Endothelial cell of umbilical vein (primary cell): ENCODE results near the gene PLEKHH1. TPM values are rescaled to one million over a fixed set of nuclear protein-coding genes. Genes with fewer than 3 reads are reported as not detected.

Experiments
- BruUV-seq: library from RNA; stranded (reverse); fragments of 400-500 nt; replicated peaks from 2 replicates; lab custom pipeline; 2021; lab: Mats Ljungman, UMichigan
- CTCF ChIA-PET: fragments of 300-600, 350-600 bp; sonication (Branson Sonifier 250); formaldehyde crosslinking; loops from one replicate; lab custom pipeline; 2021; ENCODE audit warnings: antibody characterized with exemption, inconsistent platforms; lab: Charles Lee
- POLR2A ChIA-PET: fragments of 300-600, 350-600 bp; sonication (Branson Sonifier 250); formaldehyde crosslinking; loops from one replicate; lab custom pipeline; 2021; ENCODE audit warnings: antibody characterized with exemption, inconsistent platforms; lab: Charles Lee
- DNase-seq: peaks from one replicate; pipeline ENCODE4 v3.0.0-alpha.2; 2011; ENCODE audit warnings: low read depth, low spot score
- FAIRE-seq: peaks from 2 replicates; lab custom pipeline; 2011; peaks lifted over from hg19 to GRCh38; lab: Jason Lieb, UNC
- H2AFZ ChIP-seq: 2 replicates; pipeline ENCODE4 v1.6.0; 2012; ENCODE audit warnings: low read depth, low read length, control low read depth, inconsistent platforms
- H3K27ac ChIP-seq: 2 replicates; pipeline ENCODE4 v1.5.1; 2011; ENCODE audit warnings: low read depth, mild to moderate bottlenecking, control low read depth, low read length, moderate library complexity; ENCODE audit not compliant: insufficient read depth
- H3K27me3 ChIP-seq, 2 experiments: 2 replicates each; pipeline versions ENCODE4 v1.6.0 to v1.6.1; 2011; ENCODE audit warnings: low read length in 2 of 2, mixed read lengths in 1 of 2; ENCODE audit not compliant: control insufficient read depth in 2 of 2, insufficient read depth in 2 of 2
- H3K36me3 ChIP-seq, 2 experiments: 2 replicates in 1 of 2; 3 replicates in 1 of 2; pipeline ENCODE4 v1.5.1; 2011; ENCODE audit warnings: low read length in 2 of 2, mild to moderate bottlenecking in 1 of 2, moderate library complexity in 1 of 2; ENCODE audit not compliant: control insufficient read depth in 2 of 2, insufficient read depth in 2 of 2; ENCODE audit errors: extremely low read depth in 1 of 2
- H3K4me1 ChIP-seq: 3 replicates; pipeline ENCODE4 v1.5.1; 2011; ENCODE audit warnings: mild to moderate bottlenecking, low read length; ENCODE audit not compliant: control insufficient read depth, insufficient read depth; ENCODE audit errors: extremely low read depth
- H3K4me2 ChIP-seq: 2 replicates; pipeline ENCODE4 v1.6.1; 2011; ENCODE audit warnings: low read length, control low read depth, mixed read lengths; ENCODE audit not compliant: insufficient read depth
- H3K4me3 ChIP-seq, 3 experiments: fragments of 200-600 bp in 1 of 3; sonication (generic), shearing (Covaris generic) in 1 of 3; replicated peaks in 1 of 3; 2 replicates each; pipeline ENCODE4 v1.5.1; 2011 to 2016; ENCODE audit warnings: control low read depth in 3 of 3, low read length in 3 of 3, mild to moderate bottlenecking in 2 of 3, inconsistent platforms in 1 of 3, low read depth in 1 of 3, moderate library complexity in 1 of 3; ENCODE audit not compliant: insufficient read depth in 1 of 3
- H3K79me2 ChIP-seq: 2 replicates; pipeline ENCODE4 v1.6.0; 2012; ENCODE audit warnings: low read length, inconsistent platforms; ENCODE audit not compliant: control insufficient read depth, insufficient read depth
- H3K9ac ChIP-seq: replicated peaks from 2 replicates; pipeline ENCODE3; 2011; ENCODE audit warnings: low read length, control low read depth; ENCODE audit not compliant: insufficient read depth; ENCODE audit errors: extremely low read depth
- H3K9me1 ChIP-seq: replicated peaks from 3 replicates; pipeline ENCODE4 v1.6.0; 2011; ENCODE audit warnings: mild to moderate bottlenecking, low read length; ENCODE audit not compliant: control insufficient read depth, insufficient read depth; ENCODE audit errors: extremely low read depth
- H3K9me3 ChIP-seq: replicated peaks from 2 replicates; pipeline ENCODE4 v1.5.1; 2012; ENCODE audit warnings: low read length, inconsistent platforms; ENCODE audit not compliant: control insufficient read depth, insufficient read depth
- H4K20me1 ChIP-seq: replicated peaks from 2 replicates; pipeline ENCODE3; 2011; ENCODE audit warnings: mild to moderate bottlenecking, low read length; ENCODE audit not compliant: control insufficient read depth, insufficient read depth; ENCODE audit errors: extremely low read depth
- EZH2 ChIP-seq: IDR thresholded peaks from 2 replicates; pipeline ENCODE4 v1.6.1; 2012; ENCODE audit warnings: borderline replicate concordance, low read depth, mild to moderate bottlenecking, moderate library complexity, low read length, inconsistent platforms; ENCODE audit not compliant: severe bottlenecking
- FOS ChIP-seq: IDR thresholded peaks from 2 replicates; pipeline ENCODE4 v1.6.1; 2011; ENCODE audit warnings: mild to moderate bottlenecking, low read length, moderate library complexity, borderline replicate concordance; ENCODE audit not compliant: insufficient read depth
- GATA2 ChIP-seq: IDR thresholded peaks from 2 replicates; pipeline ENCODE4 v1.7.0; 2011; ENCODE audit warnings: low read depth, mild to moderate bottlenecking, moderate library complexity, mixed read lengths, low read length; ENCODE audit not compliant: insufficient read length, insufficient read depth
- JUN ChIP-seq: IDR thresholded peaks from 2 replicates; pipeline ENCODE4 v1.6.1; 2011; ENCODE audit warnings: borderline replicate concordance, low read depth; ENCODE audit not compliant: insufficient read length, insufficient read depth
- MYC ChIP-seq: IDR thresholded peaks from one replicate; pipeline ENCODE4 v1.6.1; 2011; ENCODE audit warnings: mild to moderate bottlenecking, low read depth, low read length
- POLR2A ChIP-seq: IDR thresholded peaks from 2 replicates; pipeline ENCODE4 v1.6.1; 2012; ENCODE audit warnings: low read depth, mild to moderate bottlenecking, control low read depth, low read length
- POLR2AphosphoS5 ChIP-seq: IDR thresholded peaks from 2 replicates; pipeline ENCODE4 v1.6.1; 2012; ENCODE audit warnings: low read depth, mild to moderate bottlenecking, control low read depth, low read length, moderate library complexity; ENCODE audit not compliant: insufficient read depth
- dilution Hi-C: fragments of 300-500 bp; cut with MboI; formaldehyde crosslinking; loops from one replicate; pipeline ENCODE4 v1.15.0; 2019; ENCODE audit warnings: low sequenced_read_pairs; ENCODE audit not compliant: extremely low pct_ligation_motif_present
- intact Hi-C: fragments of 100-400 bp; cut with micrococcal nuclease; formaldehyde crosslinking; loops from one replicate; pipeline ENCODE4 v1.10.0; 2022
- polyA plus RNA-seq, 4 experiments: library from polyadenylated mRNA; depleted of rRNA in 3 of 4; stranded (reverse) in 3 of 4; unstranded in 1 of 4; fragments of >200 nt; gene quantifications; 2 replicates each; pipeline versions ENCODE4 v1.2.1 to v1.2.3, GENCODE V29; 2011 to 2012; ENCODE audit warnings: missing spikeins in 1 of 4
- total RNA-seq: library from RNA; stranded (reverse); gene quantifications from 2 replicates; pipeline ENCODE4 v1.2.3, GENCODE V29; 2021
- TF ChIP-seq, protein P1 (sequence below), 2 donors: IDR thresholded peaks; 1 replicate in 1 of 2; 2 replicates in 1 of 2; pipeline ENCODE4 v1.5.1; 2011; ENCODE audit warnings: low read length in 2 of 2, mild to moderate bottlenecking in 2 of 2, moderate library complexity in 2 of 2, control low read depth in 1 of 2, inconsistent platforms in 1 of 2, low read depth in 1 of 2; ENCODE audit not compliant: insufficient read depth in 1 of 2; ENCODE audit errors: extremely low read depth in 1 of 2
- TF ChIP-seq, protein P2 (sequence below): IDR thresholded peaks from 2 replicates; pipeline ENCODE4 v1.6.1; 2011; ENCODE audit not compliant: insufficient read depth, insufficient read length

The PLEKHH1 gene
- total and polyA plus RNA-seq, 2 donors (not counting 3 experiments of a cell fraction or from before 2014, with no cell fraction given) = 0.17 to 0.71 TPM

DNA sequence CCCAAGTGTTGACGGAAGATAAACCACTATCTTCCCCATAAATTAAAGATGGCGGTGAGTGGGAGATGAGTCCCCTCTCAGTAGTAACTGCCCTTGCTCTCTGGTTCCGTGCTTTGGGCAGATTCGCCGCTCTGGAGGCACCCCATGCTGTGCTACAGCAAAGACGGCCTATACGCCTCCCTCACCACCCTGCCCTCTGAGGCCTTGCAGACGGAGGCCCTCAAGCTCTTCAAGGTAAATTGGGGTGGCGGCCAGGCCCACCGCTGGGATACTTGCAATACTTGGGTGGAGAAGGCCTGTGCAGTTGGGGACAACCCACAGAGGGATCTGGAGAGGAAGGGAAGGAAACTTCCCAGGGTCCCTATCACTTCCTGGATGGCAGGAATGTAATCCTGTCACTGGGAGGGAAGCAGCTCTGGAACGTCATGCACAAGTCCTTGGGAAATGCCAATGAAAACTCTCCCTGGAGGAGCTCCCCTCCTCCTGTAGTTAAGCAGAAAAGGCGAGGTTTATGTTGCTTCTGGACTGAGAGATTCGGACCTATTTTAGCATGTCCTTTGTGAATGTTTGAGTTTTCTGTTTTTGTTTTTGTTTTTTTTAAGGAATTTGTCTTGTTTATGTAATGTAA lies 44.2 kb downstream of the PLEKHH1 start:
- DNase-seq (no peak), FAIRE-seq (no peak)
- no peaks in the 10 kb centered on the region for H3K79me2 ChIP-seq
- H4K20me1 ChIP-seq = no peaks in the 10 kb centered on the region
- no peak for TF ChIP-seq GATA2
- no peak overlapping the region for H3K4me2 ChIP-seq
- no peaks in the 10 kb centered on the region for H3K36me3 ChIP-seq
- BruUV-seq = no TSS peak
- H2AFZ ChIP-seq = no peak overlapping the region
- peaks cover 0 to 3% of the 10 kb centered on the region in 2 experiments for H3K27me3 ChIP-seq
- H3K27ac ChIP-seq = no peak overlapping the region
- ChIA-PET CTCF (interaction anchor here (1.0 to 4.3 kb wide), 9 partner anchors 14 to 152 kb away, joined by 3 to 33 read pairs (median 4); partner anchors contain the start of gene PIGH), POLR2A (no interaction called here)
- intact Hi-C loops (no loop called here), dilution Hi-C loops (no loop called here)
- H3K9ac ChIP-seq = no peak overlapping the region
- H3K4me1 ChIP-seq = no peaks in the 10 kb centered on the region
- H3K9me3 ChIP-seq = no peaks in the 10 kb centered on the region
- no peak overlapping the region for H3K4me3 ChIP-seq
- H3K9me1 ChIP-seq = no peaks in the 10 kb centered on the region

DNA sequence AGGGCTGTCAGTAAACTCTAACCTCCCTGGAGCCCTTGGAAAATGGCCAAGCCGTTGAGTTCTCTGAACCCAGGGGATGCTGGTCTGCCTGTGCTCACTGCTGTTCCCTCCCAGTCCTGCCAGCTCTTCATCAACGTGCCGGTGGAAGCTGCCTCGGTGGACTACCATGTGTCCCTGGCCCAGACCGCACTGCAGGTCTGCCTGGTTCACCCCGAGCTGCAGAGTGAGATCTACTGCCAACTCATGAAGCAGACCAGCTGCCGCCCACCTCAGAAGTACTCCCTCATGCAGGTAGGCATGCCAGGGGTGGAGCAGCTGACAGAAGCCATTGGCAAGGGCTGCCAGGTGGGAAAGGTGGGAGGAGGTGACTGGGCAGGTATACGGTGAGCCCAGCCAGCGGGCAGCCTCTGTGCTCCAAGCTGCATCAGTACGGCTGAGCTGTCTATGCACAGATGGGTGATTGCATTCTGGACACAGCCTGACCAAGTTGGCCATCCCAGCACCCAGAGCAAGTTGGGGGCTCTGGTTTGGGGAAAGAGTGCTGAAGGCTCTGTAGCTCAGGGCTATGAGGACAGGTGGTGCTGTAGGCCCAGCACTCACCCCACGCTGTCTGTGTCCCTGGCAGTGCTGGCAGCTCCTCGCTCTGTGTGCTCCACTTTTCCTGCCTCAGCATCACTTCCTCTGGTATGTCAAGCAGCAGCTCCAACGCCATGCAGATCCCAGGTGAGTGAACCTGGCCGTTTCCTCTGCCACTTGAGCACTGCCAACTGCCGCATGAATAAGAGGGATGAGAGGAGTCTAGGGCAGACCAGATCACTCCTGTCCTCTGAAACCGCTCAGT lies 45.0 kb downstream of the PLEKHH1 start:
- dilution Hi-C loops = no loop called here
- Histone ChIP-seq H3K4me2 (no peak overlapping the region), H3K9ac (no peak overlapping the region), H3K4me1 (no peaks in the 10 kb centered on the region), H3K9me1 (no peaks in the 10 kb centered on the region), H2AFZ (no peak overlapping the region), H3K9me3 (no peaks in the 10 kb centered on the region), H3K27ac (no peak overlapping the region), H3K27me3 (peaks cover 0 to 3% of the 10 kb centered on the region in 2 experiments), H3K4me3 (no peak overlapping the region), H3K79me2 (no peaks in the 10 kb centered on the region), H3K36me3 (no peaks in the 10 kb centered on the region), H4K20me1 (no peaks in the 10 kb centered on the region)
- ChIA-PET POLR2A (no interaction called here), CTCF (interaction anchor here (1.1 to 13.7 kb wide), 7 partner anchors 7 to 151 kb away, joined by 3 to 394 read pairs (median 33); partner anchors contain the start of gene RDH12)
- TF ChIP-seq FOS = no peak
- TF ChIP-seq JUN = no peak
- no peak for TF ChIP-seq POLR2AphosphoS5
- TF ChIP-seq, protein P1, sequence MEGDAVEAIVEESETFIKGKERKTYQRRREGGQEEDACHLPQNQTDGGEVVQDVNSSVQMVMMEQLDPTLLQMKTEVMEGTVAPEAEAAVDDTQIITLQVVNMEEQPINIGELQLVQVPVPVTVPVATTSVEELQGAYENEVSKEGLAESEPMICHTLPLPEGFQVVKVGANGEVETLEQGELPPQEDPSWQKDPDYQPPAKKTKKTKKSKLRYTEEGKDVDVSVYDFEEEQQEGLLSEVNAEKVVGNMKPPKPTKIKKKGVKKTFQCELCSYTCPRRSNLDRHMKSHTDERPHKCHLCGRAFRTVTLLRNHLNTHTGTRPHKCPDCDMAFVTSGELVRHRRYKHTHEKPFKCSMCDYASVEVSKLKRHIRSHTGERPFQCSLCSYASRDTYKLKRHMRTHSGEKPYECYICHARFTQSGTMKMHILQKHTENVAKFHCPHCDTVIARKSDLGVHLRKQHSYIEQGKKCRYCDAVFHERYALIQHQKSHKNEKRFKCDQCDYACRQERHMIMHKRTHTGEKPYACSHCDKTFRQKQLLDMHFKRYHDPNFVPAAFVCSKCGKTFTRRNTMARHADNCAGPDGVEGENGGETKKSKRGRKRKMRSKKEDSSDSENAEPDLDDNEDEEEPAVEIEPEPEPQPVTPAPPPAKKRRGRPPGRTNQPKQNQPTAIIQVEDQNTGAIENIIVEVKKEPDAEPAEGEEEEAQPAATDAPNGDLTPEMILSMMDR (IDR thresholded peaks at IDR 0.05; ENCODE audit: extremely low read depth in 1 of 2, insufficient read depth in 1 of 2, low read depth in 1 of 2, low read length in 2 of 2) = no peak
- TF ChIP-seq EZH2 = no peak
- no peak for TF ChIP-seq GATA2
- TF ChIP-seq, protein P2, sequence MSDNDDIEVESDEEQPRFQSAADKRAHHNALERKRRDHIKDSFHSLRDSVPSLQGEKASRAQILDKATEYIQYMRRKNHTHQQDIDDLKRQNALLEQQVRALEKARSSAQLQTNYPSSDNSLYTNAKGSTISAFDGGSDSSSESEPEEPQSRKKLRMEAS = no peak
- no peak for TF ChIP-seq POLR2A
- TF ChIP-seq MYC = no peak
- intact Hi-C loops = no loop called here
- FAIRE-seq (no peak), DNase-seq (no peak)
- BruUV-seq = no TSS peak
